ENCODE results near the gene TUBA4B. TPM values are rescaled to one million over a fixed set of nuclear protein-coding genes. Genes with fewer than 3 reads are reported as not detected.
"Not testable (repeated sequence)": the region's sequence is repeated elsewhere in the genome, so short reads cannot be mapped to it uniquely, and the experiment has no call there.

The TUBA4B gene
- total RNA-seq, 3 donors from 2014 or later: not detected

DNA sequence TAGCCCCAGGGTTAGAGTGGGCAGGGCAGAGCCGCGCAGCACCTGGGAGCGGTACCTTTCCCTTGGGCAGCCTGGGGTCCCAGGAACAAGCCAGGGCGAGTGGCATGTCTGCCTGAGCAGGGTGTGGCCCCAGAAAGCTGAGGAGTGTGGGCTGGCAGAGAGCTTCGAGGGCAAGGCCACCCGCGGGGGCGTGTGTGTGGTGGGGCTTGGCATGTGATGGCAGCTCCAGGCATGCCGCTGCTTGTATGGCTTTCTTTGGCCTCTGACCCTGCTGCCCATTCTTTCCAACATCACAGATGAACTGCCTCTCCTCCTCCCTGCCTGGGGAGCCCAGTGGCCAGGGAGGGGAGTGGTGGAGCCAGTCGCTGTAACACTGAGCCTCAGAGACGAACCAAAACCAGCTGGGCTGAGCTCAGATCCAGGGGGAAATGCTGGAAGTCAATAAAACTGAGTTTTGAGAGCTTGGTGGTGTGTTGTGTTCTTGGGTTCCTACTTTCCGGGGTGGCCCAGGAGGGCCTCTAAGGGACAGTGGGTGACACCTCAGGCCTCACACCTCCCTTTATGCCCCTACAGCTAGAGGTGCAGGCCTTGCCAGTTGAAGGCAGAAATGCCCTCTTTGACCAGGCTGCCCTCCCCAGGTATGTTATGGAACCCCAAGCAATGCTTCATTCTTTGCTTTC, 33.5 kb downstream of the TUBA4B start:
- ATAC-seq: no peak
- no peak for DNase-seq
- H3K4me1 ChIP-seq (ENCODE audit: low read depth): no peaks in the 10 kb centered on the region

DNA sequence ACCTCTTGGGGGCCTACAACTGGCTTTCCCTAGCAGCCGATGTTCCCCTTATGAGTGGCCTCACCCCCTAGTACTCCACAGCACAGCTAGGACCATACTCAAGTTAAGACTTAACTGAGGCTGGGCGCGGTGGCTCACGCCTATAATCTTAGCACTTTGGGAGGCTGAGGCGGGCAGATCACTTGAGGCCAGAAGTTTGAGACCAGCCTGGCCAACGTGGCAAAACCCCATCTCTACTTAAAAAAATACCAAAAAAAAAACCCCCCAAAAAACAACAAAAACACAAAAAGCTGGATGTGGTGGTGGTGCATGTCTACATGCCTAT, 34.0 kb downstream of the TUBA4B start:
- H3K9me3 ChIP-seq; H3K4me3 ChIP-seq; DNase-seq; intact Hi-C loops (cut with DNase I, micrococcal nuclease); H3K36me3 ChIP-seq (ENCODE audit: low read depth); H3K4me1 ChIP-seq (ENCODE audit: low read depth); ATAC-seq: not testable (repeated sequence)

More for the DNA sequence above, 33.5 kb downstream of the TUBA4B start:
- H3K4me3 ChIP-seq: no peak overlapping the region
- no peaks in the 10 kb centered on the region for H3K9me3 ChIP-seq
- intact Hi-C loops (cut with DNase I, micrococcal nuclease): no loop called here
- TF ChIP-seq, protein P1, sequence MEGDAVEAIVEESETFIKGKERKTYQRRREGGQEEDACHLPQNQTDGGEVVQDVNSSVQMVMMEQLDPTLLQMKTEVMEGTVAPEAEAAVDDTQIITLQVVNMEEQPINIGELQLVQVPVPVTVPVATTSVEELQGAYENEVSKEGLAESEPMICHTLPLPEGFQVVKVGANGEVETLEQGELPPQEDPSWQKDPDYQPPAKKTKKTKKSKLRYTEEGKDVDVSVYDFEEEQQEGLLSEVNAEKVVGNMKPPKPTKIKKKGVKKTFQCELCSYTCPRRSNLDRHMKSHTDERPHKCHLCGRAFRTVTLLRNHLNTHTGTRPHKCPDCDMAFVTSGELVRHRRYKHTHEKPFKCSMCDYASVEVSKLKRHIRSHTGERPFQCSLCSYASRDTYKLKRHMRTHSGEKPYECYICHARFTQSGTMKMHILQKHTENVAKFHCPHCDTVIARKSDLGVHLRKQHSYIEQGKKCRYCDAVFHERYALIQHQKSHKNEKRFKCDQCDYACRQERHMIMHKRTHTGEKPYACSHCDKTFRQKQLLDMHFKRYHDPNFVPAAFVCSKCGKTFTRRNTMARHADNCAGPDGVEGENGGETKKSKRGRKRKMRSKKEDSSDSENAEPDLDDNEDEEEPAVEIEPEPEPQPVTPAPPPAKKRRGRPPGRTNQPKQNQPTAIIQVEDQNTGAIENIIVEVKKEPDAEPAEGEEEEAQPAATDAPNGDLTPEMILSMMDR (IDR thresholded peaks at IDR 0.05): no peak
- no peaks in the 10 kb centered on the region for H3K36me3 ChIP-seq (ENCODE audit: low read depth)

GRCh38 chr2:219287580-219288265, 34.7 kb downstream of the TUBA4B start:
- Histone ChIP-seq H3K4me3 (no peak overlapping the region), H3K9me3 (no peaks in the 10 kb centered on the region), H3K36me3 (ENCODE audit: low read depth) (no peaks in the 10 kb centered on the region), H3K4me1 (ENCODE audit: low read depth) (no peaks in the 10 kb centered on the region)
- intact Hi-C loops (cut with DNase I, micrococcal nuclease): no loop called here
- DNase-seq (no peak), ATAC-seq (no peak)
- TF ChIP-seq, protein P1 (IDR thresholded peaks at IDR 0.05): no peak

- TF ChIP-seq, protein P1 (IDR thresholded peaks at IDR 0.05): no peak
- DNase-seq (no peak), ATAC-seq (no peak)
- no peak overlapping the region for H3K4me3 ChIP-seq
- H3K9me3 ChIP-seq: no peaks in the 10 kb centered on the region
- no peaks in the 10 kb centered on the region for H3K36me3 ChIP-seq (ENCODE audit: low read depth)
- intact Hi-C loops (cut with DNase I, micrococcal nuclease): no loop called here
- H3K4me1 ChIP-seq (ENCODE audit: low read depth): peaks cover under 1% of the 10 kb centered on the region
These were observed 36.1 kb downstream of the TUBA4B start for GRCh38 chr2:219289195-219289536.

DNA sequence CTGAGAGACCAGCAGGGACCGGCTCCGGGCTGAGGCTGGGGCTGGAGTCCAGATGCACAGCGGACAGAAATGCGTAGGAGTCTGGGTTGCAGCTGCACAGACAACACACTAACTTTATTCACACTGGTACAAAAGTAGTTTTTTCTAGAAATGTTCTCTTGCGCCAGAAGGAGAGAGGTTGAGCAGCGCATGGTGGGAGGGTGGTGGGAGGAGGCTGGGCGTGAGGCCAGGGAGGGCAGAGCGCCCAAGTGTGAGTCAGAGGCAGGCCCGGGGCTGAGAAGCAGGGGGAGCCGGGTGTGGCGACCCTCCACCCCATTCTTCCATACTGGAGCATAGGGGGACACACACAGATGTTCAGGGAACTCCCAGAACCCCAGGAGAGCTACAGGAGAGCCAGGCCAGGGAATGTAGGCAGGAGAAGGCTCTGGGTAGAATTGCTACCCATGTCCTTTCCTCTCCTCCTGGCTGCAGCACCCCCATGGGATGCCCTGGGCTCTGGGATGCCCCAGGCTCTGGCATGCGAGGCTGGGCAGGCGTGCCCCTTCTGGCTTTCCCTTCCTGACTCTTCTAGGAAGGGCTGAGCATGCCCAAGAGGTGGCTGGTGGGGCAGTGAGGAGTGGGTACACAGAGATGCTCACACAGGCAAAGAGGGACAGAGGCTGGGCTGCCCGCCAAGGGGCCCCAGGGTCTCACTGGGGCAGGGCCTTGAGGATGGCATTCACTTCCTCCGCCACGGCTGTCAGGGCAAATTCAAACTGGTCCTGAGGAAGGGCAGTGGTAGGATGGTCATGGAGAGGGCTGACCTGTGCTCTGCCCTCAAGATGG, 36.7 kb downstream of the TUBA4B start:
- Histone ChIP-seq H3K9me3 (no peaks in the 10 kb centered on the region), H3K4me3 (no peak overlapping the region), H3K4me1 (ENCODE audit: low read depth) (peaks cover 5% of the 10 kb centered on the region), H3K36me3 (ENCODE audit: low read depth) (no peaks in the 10 kb centered on the region)
- DNase-seq (peak; percentile 23 to 61 (median 58)), ATAC-seq (peak; percentile 23)
- intact Hi-C loops (cut with DNase I, micrococcal nuclease): loop anchor here in 1 of 2 donors (5.0 kb wide), 1 partner anchor 127 kb away; the partner anchor contains the start of gene NHEJ1
- TF ChIP-seq, protein P1 (IDR thresholded peaks at IDR 0.05): no peak
